Peyer's patch (tissue), 4 donors: ENCODE data around the gene ALG5. TPM values are rescaled to one million over a fixed set of nuclear protein-coding genes. Genes with fewer than 3 reads are reported as not detected.

ENCODE experiments used
- DNase-seq, 3 donors: peaks; one replicate each; pipeline ENCODE4 v3.0.0-alpha.2; 2017 to 2019
- H3K27ac ChIP-seq, 4 donors: fragments of 200-600 bp; sonication (generic); one replicate each; pipeline ENCODE4 v1.5.1; 2016 to 2019
- H3K27me3 ChIP-seq, 2 donors: fragments of 200-600 bp; sonication (generic); one replicate each; pipeline ENCODE4 v1.5.1; 2019
- H3K36me3 ChIP-seq, 3 donors: fragments of 200-600 bp; sonication (generic); one replicate each; pipeline ENCODE4 v1.5.1; 2016 to 2019
- H3K4me1 ChIP-seq, 4 donors: fragments of 200-600 bp; sonication (generic); one replicate each; pipeline ENCODE4 v1.5.1; 2016 to 2019
- H3K4me3 ChIP-seq, 4 donors: fragments of 200-600 bp; sonication (generic); 1 replicate in 3 of 4; 2 replicates in 1 of 4; pipeline ENCODE4 v1.5.1; 2016 to 2019; ENCODE audit warnings: mild to moderate bottlenecking in 1 of 4
- H3K9me3 ChIP-seq, 4 donors: fragments of 200-600 bp; sonication (generic); one replicate each; pipeline ENCODE4 v1.5.1; 2016 to 2019; ENCODE audit warnings: mild to moderate bottlenecking in 1 of 4
- POLR2A ChIP-seq, 2 donors: fragments of 450-650 bp; IDR thresholded peaks; one replicate each; pipeline ENCODE4 v1.5.1; 2017; ENCODE audit warnings: antibody characterized with exemption in 2 of 2, mild to moderate bottlenecking in 2 of 2, moderate library complexity in 2 of 2
- total RNA-seq, 4 donors: library from RNA; depleted of rRNA; stranded (reverse); fragments of >200 nt; gene quantifications; one replicate each; pipeline ENCODE4 v1.1.0, GENCODE V29; 2016
- TF ChIP-seq, protein P1 (sequence below), 6 experiments: fragments of 450-650 bp in 4 of 6; fragments of 200-600 bp in 2 of 6; sonication (generic) in 1 of 6; IDR thresholded peaks; one replicate each; pipeline ENCODE4 v1.5.1; 2017 to 2019; ENCODE audit warnings: antibody characterized with exemption in 6 of 6, mild to moderate bottlenecking in 3 of 6, moderate library complexity in 1 of 6

The ALG5 gene
- total RNA-seq, 4 donors from 2014 or later = 21.3 to 25.4 (median 22.3) TPM

DNA sequence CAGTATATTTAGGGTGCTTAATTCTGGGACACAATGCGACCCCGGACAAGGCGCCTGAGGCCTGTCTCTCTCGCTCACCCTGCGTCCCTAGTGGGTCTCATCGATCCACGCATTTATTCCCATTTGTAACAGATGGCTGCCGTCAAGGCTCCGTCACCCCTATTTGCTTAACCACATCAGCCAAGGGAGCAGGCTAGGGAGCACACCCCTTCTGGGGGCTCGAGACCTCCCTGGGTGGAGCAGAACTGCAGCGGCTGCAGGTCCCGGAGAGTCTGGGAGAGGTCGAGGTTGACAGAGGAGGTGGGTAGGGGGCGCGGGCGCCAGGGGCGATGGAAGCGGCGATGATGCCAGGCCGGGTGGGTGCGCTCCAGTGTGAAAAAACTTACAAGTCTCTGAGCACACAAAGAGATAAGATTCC, 507 bp downstream of the ALG5 start:
- H3K27me3 ChIP-seq = no peaks in the 10 kb centered on the region
- peak; percentile 16 to 57 (median 47) for DNase-seq
- H3K4me1 ChIP-seq = peaks cover 0 to 17% (median 2%) of the 10 kb centered on the region in 4 donors
- H3K4me3 ChIP-seq = peak overlapping the region; percentile 64 to 99 (median 82)
- peaks cover 0 to 28% (median 0%) of the 10 kb centered on the region in 3 donors for H3K36me3 ChIP-seq
- no peak for TF ChIP-seq POLR2A (IDR thresholded peaks at IDR 0.05)
- TF ChIP-seq, protein P1, sequence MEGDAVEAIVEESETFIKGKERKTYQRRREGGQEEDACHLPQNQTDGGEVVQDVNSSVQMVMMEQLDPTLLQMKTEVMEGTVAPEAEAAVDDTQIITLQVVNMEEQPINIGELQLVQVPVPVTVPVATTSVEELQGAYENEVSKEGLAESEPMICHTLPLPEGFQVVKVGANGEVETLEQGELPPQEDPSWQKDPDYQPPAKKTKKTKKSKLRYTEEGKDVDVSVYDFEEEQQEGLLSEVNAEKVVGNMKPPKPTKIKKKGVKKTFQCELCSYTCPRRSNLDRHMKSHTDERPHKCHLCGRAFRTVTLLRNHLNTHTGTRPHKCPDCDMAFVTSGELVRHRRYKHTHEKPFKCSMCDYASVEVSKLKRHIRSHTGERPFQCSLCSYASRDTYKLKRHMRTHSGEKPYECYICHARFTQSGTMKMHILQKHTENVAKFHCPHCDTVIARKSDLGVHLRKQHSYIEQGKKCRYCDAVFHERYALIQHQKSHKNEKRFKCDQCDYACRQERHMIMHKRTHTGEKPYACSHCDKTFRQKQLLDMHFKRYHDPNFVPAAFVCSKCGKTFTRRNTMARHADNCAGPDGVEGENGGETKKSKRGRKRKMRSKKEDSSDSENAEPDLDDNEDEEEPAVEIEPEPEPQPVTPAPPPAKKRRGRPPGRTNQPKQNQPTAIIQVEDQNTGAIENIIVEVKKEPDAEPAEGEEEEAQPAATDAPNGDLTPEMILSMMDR (IDR thresholded peaks at IDR 0.05) = no peak
- H3K27ac ChIP-seq = peak overlapping the region in 3 of 4 donors; percentile 88 to 96 (median 94)
- H3K9me3 ChIP-seq = no peaks in the 10 kb centered on the region

DNA sequence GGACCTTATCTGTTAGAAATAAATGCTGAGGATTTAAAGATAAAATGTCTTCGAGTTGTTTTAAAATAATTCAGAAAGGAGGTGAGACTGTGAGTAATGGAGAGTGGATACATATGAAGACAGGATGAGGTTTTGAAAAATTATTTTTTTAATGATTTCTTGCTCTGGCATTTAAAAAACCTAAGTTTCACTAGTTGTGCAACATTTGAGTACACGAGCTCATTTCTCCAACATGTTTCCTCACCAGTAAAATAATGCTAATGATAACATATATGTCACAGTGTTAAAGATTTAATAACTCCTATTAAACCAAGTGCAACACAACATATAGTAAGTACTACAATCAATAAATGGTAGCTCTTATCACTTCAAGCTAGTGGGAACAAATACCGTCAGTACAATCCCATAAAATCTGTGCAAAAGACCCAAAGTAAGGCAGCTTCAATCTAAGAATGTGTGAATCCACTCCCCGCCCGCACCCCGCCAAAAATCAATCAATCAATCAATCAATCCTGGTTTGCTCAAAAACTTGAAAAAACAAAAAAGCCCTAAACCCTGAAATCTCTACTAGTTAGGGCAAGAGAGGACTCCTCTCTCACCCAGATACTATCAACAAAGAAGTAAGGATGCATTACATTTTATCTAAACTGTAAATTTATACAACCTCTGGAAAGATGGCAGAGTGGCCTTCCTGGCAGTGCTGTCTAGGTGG, 1.3 kb downstream of the ALG5 start:
- H3K4me3 ChIP-seq = peak overlapping the region; percentile 64 to 99 (median 82)
- peaks cover 0 to 29% (median 0%) of the 10 kb centered on the region in 3 donors for H3K36me3 ChIP-seq
- H3K27ac ChIP-seq = no peak overlapping the region
- H3K27me3 ChIP-seq = no peaks in the 10 kb centered on the region
- H3K9me3 ChIP-seq = no peaks in the 10 kb centered on the region
- H3K4me1 ChIP-seq = peaks cover 0 to 17% (median 2%) of the 10 kb centered on the region in 4 donors
- DNase-seq = no peak
- TF ChIP-seq POLR2A (IDR thresholded peaks at IDR 0.05) = no peak
- TF ChIP-seq, protein P1 (IDR thresholded peaks at IDR 0.05) = no peak

DNA sequence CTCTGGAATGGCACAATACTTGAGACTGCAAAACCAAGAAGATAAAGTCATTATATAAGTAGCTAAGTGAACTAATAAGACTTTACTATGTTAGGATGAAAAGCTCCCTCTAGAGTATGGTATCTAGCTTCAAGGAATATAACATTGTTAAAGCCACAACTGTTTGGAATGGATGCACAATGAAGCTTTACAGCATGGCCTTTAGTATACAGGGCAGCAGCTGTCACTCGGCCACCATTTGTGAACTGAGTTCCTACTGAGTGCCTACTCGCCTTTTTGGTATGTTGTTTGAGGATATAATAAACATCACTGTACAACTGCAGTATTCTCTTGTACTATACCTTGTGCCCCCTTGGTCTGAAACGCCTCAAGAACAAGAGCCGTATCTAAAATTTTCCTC, 6.8 kb downstream of the ALG5 start:
- no peak overlapping the region for H3K27ac ChIP-seq
- TF ChIP-seq POLR2A (IDR thresholded peaks at IDR 0.05) = no peak
- no peaks in the 10 kb centered on the region for H3K4me1 ChIP-seq
- no peaks in the 10 kb centered on the region for H3K9me3 ChIP-seq
- DNase-seq = no peak
- peaks cover 0 to 74% (median 0%) of the 10 kb centered on the region in 3 donors for H3K36me3 ChIP-seq
- no peak overlapping the region for H3K4me3 ChIP-seq
- no peaks in the 10 kb centered on the region for H3K27me3 ChIP-seq

DNA sequence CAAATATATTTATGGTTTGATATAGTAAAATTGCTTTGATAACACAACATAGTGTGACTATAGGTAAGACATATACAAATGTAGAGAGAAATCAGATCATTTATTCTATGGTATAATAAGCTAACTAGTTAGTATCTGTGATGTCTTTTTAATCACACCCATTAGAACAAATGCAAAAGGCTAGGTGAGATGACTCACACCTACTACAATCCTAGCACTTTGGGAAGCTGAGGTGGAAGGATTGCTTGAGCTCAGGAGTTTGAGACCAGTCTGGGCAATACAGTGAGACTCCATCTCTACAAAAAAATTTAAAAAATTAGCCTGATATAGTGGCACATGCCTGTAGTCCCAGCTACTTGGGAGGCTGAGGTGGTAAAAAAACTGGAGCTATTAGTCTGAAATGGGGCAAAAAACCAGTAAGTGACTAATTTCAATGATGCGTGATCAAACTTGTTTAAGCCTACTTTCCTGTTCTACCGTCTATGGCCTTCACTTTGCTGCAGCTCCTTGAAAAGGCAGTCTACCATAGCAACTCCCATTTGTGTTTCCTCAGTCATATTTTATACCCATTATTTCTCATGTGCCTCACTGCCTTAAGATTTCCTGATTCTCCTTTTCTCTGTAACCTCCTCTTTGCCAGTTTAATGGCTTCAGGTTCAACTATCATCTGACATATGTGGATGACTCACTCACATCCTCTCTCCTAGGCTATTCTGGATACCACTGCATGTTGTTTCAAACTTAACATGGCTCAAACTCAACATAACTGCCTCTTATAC, 12.5 kb downstream of the ALG5 start:
- H3K9me3 ChIP-seq = no peaks in the 10 kb centered on the region
- peaks cover 0 to 79% (median 0%) of the 10 kb centered on the region in 3 donors for H3K36me3 ChIP-seq
- DNase-seq = no peak
- no peak for TF ChIP-seq POLR2A (IDR thresholded peaks at IDR 0.05)
- TF ChIP-seq, protein P1 (IDR thresholded peaks at IDR 0.05) = no peak
- H3K4me1 ChIP-seq = no peaks in the 10 kb centered on the region
- no peak overlapping the region for H3K4me3 ChIP-seq
- H3K27me3 ChIP-seq = no peaks in the 10 kb centered on the region
- no peak overlapping the region for H3K27ac ChIP-seq

DNA sequence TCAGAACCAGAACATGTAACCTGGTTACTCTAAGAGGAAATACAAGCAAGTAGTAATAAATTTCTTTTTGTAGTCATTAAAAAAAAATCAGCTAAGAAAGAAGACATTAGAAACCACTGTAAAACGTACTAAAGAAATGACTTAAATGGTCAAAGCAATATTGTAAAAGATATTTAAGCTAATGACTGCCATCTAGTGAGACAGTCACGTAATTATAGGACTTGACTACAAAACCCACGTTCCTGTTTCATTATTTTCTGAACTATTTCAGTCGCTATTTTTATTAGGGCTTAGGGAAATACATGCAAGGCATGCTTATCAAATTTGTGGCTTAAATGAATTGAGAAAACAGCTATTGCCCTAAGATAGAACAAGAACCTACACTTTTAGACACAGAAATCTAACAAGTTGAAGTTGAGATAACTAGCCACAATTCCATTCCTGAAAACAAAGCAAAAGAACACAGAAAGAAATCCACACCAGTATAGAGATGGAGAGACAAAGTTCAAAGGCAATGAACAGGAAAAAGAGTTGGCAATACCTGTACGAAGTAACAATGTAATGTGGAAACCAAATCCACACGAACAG, 17.9 kb downstream of the ALG5 start:
- DNase-seq = no peak
- no peaks in the 10 kb centered on the region for H3K4me1 ChIP-seq
- H3K36me3 ChIP-seq = peaks cover 0 to 48% (median 0%) of the 10 kb centered on the region in 3 donors
- no peak overlapping the region for H3K27ac ChIP-seq
- no peak overlapping the region for H3K4me3 ChIP-seq
- H3K9me3 ChIP-seq = no peaks in the 10 kb centered on the region
- TF ChIP-seq, protein P1 (IDR thresholded peaks at IDR 0.05) = peak in 4 of 6 experiments; percentile 31 to 54 (median 49)
- TF ChIP-seq POLR2A (IDR thresholded peaks at IDR 0.05) = no peak
- no peaks in the 10 kb centered on the region for H3K27me3 ChIP-seq
